GM10847 (cell line): ENCODE data around the gene PPP6R3.

Source experiments
- POLR2A ChIP-seq: IDR thresholded peaks from 2 replicates; pipeline ENCODE4 v1.6.1; 2011; ENCODE audit not compliant: insufficient read length; ENCODE audit errors: extremely low read depth

Gene PPP6R3

GRCh38 chr11:68541991-68542390 is 81.4 kb downstream of the PPP6R3 start:
- no peak for TF ChIP-seq POLR2A

- no peak for TF ChIP-seq POLR2A
Observed at GRCh38 chr11:68542617-68543016, 82.1 kb downstream of the PPP6R3 start.

- TF ChIP-seq POLR2A: no peak
Observed at GRCh38 chr11:68543594-68543993, 83.0 kb downstream of the PPP6R3 start.

- no peak for TF ChIP-seq POLR2A
Observed at GRCh38 chr11:68545347-68545746, 84.8 kb downstream of the PPP6R3 start.

- TF ChIP-seq POLR2A: no peak
Observed at GRCh38 chr11:68545796-68546195, 85.2 kb downstream of the PPP6R3 start.

- no peak for TF ChIP-seq POLR2A
Observed at GRCh38 chr11:68546555-68546954, 86.0 kb downstream of the PPP6R3 start.

- no peak for TF ChIP-seq POLR2A
Observed at GRCh38 chr11:68549789-68550484, 89.4 kb downstream of the PPP6R3 start.

GRCh38 chr11:68550485-68550817 is 89.9 kb downstream of the PPP6R3 start:
- no peak for TF ChIP-seq POLR2A

- no peak for TF ChIP-seq POLR2A
Observed at GRCh38 chr11:68551223-68551622, 90.7 kb downstream of the PPP6R3 start.

GRCh38 chr11:68551777-68552176 is 91.2 kb downstream of the PPP6R3 start:
- TF ChIP-seq POLR2A: no peak

GRCh38 chr11:68552542-68552941 is 92.0 kb downstream of the PPP6R3 start:
- no peak for TF ChIP-seq POLR2A

- no peak for TF ChIP-seq POLR2A
Observed at GRCh38 chr11:68560216-68560615, 99.7 kb downstream of the PPP6R3 start.

- TF ChIP-seq POLR2A: no peak
Observed at GRCh38 chr11:68563454-68563853, 102.9 kb downstream of the PPP6R3 start.

- no peak for TF ChIP-seq POLR2A
Observed at GRCh38 chr11:68564261-68564660, 103.7 kb downstream of the PPP6R3 start.

- no peak for TF ChIP-seq POLR2A
Observed at GRCh38 chr11:68565768-68566167, 105.2 kb downstream of the PPP6R3 start.

GRCh38 chr11:68567553-68567952 is 107.0 kb downstream of the PPP6R3 start:
- TF ChIP-seq POLR2A: no peak

- TF ChIP-seq POLR2A: no peak
Observed at GRCh38 chr11:68569357-68569756, 108.8 kb downstream of the PPP6R3 start.

- TF ChIP-seq POLR2A: no peak
Observed at GRCh38 chr11:68570691-68571090, 110.1 kb downstream of the PPP6R3 start.

- no peak for TF ChIP-seq POLR2A
Observed at GRCh38 chr11:68574308-68574707, 113.8 kb downstream of the PPP6R3 start.
